HG03521 (cell line): ENCODE results near the gene RPUSD1.
"Not testable (repeated sequence)": the region's sequence is repeated elsewhere in the genome, so short reads cannot be mapped to it uniquely, and the experiment has no call there.

Experiments
- ATAC-seq: cut with Tn5 transposase; IDR thresholded peaks from one replicate; pipeline ENCODE4 v1.9.1; 2021; ENCODE audit warnings: mild to moderate bottlenecking, moderate library complexity; ENCODE audit not compliant: unreplicated experiment

RPUSD1 gene, protein sequence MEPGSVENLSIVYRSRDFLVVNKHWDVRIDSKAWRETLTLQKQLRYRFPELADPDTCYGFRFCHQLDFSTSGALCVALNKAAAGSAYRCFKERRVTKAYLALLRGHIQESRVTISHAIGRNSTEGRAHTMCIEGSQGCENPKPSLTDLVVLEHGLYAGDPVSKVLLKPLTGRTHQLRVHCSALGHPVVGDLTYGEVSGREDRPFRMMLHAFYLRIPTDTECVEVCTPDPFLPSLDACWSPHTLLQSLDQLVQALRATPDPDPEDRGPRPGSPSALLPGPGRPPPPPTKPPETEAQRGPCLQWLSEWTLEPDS

DNA sequence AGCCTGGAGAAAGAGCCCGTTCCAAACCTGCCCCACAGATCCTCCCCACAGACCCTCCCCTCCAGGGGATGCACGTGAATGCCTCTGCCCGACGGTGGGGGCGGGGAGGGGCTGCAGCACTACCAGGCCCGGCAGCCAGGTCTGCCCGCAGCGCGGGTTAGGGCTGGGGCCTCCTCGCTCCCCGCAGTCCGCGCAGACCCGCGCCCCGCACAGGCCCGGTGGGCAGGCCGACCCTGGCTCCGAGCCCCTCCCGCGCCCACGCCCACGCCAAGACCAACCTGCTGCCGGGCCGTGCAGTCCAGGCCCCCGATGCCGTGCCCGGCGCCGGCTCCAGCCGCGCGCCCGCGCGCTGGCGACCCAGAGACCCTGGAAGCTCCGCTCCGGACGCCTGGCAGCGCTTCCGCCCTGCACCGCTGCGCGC is at the start of gene RPUSD1:
Gene RPUSD1, minus strand, starts transcription at position 404 of the 421 bp plus-strand sequence. CDS start 644 bp downstream, outside the sequence.
- ATAC-seq: no peak

DNA sequence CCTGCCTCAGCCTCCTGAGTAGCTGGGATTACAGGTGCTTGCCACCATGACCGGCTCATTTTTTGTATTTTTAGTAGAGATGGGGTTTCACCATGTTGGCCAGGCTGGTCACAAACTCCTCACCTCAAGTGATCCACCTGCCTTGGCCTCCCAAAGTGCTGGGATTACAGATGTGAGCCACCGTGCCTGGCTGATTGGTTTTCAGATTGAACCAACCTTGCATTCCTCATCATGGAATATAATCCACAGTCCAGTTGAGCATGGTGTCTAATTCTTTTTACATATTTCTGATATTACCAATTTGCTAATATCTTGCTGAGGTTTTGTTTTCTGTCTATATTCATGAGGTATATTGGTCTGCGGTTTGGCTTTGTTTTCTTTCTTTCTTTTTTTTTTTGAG is 48.6 kb upstream of the RPUSD1 start:
- not testable (repeated sequence) for ATAC-seq

DNA sequence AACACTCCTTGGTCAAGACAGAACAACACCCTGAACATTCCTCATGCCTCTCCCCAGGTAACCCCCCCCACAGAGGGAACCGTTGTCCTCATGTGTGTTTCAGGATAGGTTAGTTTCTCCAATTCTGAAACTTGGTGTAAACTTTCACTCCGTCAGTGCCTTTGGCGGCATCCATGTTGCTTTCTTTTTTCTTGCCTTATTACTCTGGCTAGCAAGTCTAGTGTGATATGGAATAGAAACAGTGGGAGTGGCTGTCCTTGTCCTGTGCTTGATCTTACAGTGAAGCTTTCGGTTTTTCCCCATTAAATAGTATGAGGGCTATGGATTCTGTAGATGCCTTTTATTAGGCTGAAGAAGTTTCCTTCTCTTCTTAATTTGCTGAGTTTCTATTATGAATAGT is 48.0 kb upstream of the RPUSD1 start:
- no peak for ATAC-seq

DNA sequence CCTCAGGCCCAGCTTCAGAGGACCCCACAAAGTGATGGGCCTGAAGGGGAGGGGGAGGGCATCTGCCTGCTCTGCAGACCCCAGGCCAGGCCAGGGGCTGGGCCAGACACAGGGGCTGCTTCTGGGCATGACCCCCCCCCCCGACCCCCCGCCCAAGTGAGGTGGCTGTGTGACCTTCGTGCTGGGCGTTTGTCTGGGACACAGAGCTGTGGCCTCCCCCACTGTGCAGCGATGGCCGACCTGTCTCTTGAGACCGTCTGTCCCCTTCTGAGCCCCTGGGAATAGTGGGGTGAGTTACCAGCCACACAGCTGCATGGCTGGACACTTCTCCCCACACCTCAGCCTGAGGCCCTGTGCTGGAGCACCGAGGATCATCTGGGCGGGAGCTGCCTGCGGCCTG is 47.2 kb upstream of the RPUSD1 start:
- ATAC-seq: no peak

DNA sequence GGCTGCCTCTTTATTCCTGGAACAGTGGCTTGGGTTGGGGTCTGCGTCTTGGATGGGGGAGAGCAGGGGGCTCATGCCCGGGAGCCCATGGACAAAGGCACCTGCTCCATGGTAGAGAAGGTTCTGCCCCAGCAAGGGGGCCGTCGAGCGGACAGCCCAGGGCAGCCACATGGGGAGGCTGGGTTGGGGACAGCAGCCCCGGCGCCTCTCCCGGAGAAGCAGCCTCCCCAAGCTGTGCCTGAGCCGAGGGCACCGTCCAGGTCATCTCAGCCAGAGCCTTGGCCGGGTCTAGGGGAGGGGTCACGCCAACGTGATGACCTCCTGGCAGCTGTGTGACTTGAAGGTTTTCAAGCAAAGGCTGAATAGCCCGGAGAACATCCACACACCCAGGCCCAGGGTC is 45.2 kb upstream of the RPUSD1 start:
- ATAC-seq: no peak

DNA sequence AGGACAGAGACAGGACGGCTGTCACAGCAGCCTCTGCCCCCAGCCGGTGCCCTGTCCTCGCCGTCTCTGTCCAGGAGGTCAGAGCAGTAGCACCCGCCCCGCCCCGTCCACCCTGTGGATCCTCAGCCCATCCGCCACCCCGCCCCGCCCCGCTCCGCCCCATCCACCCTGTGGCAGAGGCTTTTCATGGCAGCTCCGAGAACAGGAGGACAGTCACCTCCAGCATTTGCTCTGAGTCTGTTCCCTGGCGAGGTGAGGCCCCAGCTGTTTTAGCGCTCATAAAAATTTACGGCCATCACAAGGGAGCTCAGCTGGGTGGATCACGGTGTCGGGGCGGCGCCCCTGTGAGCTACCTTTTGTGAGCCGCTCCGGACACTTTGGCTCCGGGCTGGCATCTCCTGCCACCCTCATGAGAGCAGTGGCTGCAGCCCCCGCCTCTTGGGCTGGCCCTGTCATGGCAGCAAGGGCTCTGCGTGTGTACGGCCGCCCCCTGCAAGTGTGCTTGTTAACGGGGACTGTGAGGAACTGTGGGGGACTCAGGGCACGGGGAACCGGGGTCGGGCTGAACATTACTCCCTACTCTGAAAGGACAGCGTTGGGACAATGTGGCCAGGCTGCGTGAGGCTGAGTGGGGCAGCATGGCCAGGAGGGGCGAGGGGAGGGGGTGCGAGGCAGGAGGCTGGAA is 44.6 kb upstream of the RPUSD1 start:
- no peak for ATAC-seq

DNA sequence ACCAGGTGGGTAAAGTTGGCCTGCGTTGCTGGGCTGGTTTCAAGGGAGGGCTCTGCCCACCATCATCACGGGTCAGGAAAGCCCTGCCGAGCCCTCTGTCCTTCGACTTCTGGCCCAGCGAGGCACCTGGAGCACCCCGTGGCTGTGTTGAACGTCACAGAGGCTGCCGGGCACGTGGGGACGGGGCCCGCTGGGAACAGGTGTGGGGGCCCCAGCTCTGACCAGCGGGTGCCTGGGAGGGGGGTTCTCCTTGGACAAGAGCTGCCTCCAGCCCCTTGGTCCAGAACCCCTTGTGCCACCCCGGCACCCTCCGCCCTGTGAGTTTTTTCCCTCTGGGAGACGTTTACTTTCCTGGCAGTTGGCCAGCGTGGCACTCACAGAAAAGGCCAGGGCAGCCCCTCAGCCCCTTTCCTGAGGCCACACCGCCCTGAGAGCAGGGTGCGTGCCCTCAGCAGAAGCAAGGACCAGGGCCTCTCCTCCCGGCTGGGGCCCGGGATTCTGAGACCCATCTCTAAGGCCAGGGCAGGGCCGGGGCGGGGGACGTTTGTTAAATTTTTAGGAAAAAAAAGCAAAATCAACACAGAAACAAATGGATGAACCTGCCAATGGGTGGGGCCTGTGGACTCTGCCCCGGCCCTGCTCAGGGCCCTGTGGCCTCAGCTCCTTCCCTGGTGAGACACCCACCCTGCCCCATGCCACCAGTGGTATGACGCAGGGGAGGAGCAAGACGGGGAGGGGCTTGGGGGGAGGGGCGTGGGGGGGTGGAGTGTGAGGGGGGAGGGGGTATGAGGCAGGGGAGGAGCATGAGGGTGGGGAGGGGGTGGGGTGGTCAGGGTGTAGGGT is 43.6 kb upstream of the RPUSD1 start:
- no peak for ATAC-seq

DNA sequence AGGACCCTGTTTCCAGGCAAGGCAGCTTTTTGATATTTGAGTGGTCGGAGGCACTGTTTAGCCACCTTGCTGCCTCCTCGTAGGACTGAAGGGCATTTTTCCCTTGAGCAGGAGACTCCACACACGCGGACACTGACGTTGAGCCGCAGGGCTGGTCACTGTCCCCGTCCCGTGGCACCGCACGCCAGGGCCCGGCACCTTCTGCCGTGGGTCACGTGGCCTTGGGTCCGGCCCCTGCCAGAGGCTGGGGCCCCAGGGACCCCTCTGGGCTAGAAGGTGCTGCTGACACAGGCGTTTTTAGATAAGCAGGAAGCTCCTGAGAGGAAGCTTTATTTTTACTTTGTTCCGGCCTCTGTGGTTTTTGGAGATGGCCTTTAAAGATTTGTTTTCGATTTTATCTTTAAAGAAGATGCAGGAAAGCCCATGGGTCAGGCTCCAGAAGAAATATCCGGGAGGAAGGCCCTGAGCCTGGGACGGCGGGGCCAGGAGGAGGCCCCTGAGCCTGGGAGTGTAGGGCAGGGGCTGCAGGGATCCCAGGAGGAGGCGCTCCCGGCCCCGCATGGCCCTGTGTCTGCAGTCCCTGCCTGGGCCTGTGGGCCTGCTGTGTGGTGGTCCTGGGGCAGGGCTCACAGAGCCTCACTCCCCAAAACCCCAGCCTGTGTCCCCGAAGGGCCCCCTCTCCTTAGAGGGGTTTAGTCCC is 42.8 kb upstream of the RPUSD1 start:
- ATAC-seq: no peak

DNA sequence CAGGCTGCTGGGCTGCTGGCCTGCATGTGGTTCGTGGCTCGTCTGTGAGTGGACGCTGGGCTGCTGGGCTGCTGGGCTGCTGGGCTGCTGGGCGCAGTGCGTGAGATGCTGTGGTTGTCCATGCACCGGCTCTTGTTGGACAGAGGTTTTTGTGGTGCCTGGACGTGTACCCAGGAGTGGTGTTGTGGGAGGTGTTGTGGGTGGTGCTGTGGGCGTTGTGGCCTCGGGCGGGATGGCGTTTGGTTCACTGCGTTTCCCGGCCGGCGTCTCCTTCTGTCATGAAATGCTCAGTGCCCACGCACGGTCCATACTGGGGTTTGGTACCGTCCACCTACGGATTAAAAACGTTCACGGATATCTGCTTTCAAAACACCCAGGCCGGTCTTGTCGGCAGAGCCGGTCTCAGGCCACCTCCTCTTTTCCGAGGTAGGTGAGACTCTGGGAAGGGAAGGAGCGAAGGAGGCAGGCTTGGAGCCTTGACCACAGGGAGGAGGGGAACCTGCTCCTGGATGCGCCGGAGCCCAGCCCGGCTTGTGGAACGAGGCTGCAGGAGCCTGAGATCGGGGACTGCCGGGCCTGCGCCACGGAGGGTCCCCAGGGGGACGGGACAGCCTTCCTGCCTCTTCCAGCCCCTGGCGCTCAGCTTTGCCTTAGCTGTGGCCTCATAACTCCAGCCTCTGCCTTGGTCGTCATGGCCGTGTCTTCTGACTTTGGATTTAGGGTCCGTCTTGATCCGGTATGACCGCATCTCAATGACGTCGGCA is 42.1 kb upstream of the RPUSD1 start:
- ATAC-seq: no peak

DNA sequence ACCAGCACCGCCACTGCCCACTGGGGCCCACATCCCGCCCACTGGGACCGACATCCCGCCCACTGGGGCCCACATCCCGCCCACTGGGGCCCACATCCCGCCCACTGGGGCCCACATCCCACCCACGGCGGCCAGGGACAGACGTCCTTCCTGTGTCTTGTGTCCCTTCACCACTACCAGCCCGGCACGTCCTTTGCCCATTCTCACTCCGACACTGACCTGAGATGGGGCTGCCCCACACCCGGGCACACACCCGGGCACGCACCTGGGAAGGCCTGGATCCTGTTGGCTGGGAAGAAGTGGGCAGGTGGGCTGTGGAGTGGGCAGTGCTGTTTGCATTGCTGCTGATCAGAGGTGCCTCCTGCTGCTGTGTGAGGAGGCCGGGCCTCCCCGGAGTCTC is 40.7 kb upstream of the RPUSD1 start:
- ATAC-seq: no peak

DNA sequence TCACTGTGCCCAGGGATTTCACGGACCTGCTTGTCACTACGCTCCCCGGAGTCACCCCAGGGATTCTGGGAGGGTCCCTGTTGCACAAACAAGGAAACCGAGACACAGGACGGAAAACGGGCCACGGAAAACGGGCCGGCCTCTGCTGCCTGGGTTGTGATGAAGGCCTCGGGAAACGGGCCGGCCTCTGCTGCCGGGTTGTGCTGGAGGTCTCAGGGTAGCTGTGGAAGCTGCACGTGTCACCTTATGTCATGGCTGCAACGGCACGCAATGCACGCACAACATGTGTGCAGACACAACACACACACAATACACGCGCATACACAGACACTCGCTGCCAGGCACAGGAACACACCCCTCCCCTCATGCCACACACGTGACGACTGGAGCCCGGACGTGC is 39.3 kb upstream of the RPUSD1 start:
- ATAC-seq: no peak

DNA sequence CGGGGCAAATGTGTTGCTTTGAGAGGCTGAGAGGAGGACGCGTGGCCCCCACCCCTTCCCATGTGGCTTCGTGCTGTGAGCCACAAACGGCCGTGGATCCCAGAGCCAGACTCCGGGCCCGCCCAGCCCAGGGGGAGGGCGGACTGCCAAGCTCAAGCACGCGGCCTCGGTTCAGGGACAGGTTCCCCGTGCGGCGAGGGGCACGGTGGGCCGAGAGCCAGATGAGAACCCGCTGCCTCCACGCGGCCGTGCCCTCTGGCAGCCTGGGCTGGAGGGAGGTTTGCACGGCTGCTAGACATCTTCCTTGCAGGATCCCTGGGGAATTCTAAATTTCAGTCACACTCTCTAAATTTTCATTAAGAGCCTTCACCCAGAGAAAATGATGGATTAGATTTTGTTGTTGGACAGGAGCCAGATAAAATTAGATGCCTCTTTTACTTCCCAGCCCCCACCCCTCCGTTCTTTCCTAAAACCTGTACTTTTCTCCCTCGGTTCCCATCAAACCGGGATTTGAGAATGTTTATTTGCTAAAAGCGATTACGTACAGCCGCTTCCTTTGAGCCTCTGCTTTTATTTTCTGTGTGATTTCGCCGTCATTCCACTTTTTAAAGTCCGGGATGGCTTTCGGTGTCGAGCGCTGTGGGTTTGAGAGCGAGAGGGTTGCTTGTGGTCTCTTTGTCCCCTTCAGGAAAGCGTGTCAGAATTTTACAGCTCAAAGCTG is 37.3 kb upstream of the RPUSD1 start:
- ATAC-seq: no peak

DNA sequence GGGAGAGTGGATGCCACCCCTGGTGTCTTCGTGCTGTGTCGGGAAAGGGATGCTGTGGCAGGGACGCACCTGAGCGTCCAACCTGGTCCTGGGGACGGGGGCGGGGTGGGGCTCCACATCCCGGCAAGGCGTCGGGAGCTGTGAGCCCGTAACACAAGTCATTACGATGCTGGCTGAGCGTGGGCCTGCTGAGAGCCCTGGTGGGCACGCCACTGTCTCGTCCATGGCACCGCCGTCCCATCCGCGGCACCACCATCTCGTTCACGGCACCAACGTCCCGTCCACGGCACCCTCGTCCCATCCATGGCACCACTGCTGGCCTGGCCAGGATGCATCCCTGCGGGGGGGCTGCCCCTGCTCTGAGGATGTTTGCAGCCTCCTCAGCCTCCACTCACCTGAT is 36.4 kb upstream of the RPUSD1 start:
- no peak for ATAC-seq

DNA sequence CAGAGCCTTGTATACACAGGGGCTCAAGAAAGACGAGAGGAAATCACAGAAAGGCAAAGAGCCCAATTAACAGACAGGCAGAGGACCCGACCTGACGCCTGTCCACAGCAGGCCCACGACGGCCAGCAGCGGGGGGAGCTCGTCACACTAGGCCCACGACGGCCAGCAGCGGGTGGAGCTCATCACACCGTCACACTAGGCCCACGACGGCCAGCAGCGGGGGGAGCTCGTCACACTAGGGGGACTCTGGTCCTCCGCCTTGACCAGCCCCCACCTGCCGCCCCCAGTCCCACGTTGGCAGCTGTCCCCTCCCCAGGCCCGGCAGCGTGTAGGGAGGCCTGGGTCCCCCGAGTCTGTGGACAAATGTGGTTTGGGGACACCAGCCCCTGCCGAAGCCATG is 36.0 kb upstream of the RPUSD1 start:
- no peak for ATAC-seq

DNA sequence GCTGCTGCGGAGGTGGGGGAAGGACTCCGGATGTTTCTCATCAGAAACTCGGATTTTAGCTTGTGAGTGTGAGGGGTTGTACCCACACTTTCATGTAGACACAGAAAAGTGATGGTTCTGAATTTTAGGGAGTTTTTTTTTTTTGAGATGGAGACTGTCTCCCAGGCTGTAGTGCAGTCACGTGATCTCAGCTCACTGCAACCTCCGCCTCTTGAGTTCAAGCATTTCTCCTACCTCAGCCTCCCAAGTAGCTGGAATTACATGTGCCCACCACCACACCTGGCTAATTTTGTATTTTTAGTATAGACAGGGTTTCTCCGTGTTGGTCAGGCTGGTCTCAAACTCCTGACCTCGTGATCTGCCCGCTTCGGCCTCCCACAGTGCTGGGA is 34.7 kb upstream of the RPUSD1 start:
- ATAC-seq: no peak

DNA sequence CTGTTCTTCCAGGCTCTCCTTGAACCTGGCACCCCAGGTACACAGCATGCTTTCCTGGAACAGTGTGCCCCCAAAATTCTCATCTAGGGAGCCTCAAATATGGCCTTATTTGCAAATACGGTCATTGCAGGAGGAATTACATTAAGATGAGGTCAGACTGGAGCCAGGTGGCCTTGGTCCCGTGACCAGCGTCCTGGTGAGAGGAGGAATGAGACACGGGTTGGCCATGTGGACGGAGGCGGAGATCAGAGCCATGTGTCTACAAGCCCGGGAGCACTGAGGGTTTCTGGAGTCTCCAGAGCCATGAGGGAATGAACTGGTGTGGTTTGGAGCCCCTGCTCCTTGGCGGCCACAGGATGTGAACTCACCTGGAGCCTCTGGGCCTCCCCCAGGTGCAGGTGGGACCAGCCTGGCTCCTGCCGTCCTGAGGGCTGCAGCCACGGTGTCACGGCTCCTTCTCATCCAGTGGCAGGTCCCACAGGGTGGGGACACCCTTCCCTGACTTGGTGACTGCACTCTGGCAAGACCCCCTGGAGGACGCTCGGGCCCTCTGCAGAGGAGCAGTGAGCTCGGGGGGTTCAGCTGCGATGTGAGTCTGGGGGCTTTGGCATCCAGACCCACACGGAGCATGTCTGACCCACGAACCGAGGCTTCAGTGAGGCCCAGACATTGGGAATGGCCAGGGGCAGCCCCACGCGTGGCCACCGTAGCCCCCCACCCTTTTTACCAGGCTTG is 34.2 kb upstream of the RPUSD1 start:
- ATAC-seq: no peak

DNA sequence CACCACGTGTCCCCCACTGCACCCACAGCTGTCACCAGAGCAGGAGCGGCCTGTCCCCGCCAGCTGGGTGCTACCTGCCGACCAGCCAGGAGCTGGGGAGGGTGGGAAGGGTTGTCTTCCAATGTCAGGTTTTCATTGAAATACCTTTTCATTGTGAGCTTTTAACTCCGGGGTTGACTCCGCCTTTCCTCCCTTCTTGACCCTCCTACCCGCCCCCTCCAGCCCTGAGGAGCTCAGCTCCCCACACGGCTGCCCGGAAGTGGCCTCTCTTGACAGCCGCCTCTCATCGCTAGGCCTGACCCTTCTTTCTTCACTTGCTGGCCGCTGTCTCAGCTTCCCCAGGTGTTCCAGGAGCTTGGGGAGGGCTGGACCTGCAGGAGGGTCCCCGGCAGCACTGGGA is 33.6 kb upstream of the RPUSD1 start:
- no peak for ATAC-seq

DNA sequence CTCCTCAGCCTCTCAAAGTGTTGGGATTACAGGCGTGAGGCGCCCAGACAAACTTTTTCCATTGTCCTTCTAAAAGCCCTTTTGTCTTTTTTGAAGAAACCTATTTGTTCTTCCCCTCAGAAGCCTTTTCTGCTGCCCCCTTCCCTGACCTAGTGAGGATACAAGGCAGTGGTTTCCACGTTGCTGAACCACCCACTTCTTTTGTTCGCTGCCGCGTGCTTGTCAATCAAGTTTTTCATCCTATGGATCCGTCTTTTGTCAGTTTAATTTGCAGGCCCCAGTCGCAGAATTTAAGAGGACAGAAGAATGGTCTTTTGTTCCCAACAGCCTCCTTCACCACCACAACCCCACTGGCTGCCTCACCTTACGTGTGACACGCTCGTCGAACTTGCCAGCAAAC is 32.6 kb upstream of the RPUSD1 start:
- no peak for ATAC-seq

DNA sequence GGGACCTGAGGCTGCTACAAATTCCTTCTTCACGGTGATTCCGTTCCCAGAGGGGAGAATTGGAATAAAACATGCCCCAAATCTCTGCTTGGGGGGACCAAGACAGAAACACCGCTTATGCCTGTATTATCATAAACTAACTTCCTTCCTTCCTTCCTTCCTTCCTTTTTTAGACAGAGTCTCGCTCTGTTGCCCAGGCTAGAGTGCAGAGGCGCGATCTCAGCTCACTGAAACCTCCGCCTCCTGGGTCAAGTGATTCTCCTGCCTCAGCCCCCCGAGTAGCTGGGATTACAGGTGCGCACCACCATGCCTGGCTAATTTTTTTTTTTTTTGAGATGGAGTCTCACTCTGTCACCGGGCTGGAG is 31.8 kb upstream of the RPUSD1 start:
- not testable (repeated sequence) for ATAC-seq
